Hepatocyte (in vitro differentiated cells): ENCODE measurements around the gene LONP2. TPM values are rescaled to one million over a fixed set of nuclear protein-coding genes. Genes with fewer than 3 reads are reported as not detected.

Experiments
- DNase-seq: peaks from one replicate; pipeline ENCODE4 v3.0.0-alpha.2; 2016; ENCODE audit warnings: low spot score
- H2AFZ ChIP-seq: fragments of 200-600 bp; sonication (generic); 2 replicates; pipeline ENCODE4 v1.6.0; 2016; ENCODE audit warnings: antibody characterized with exemption, mild to moderate bottlenecking
- H3K27ac ChIP-seq: fragments of 200-600 bp; sonication (generic); 2 replicates; pipeline ENCODE4 v1.5.1; 2016; ENCODE audit warnings: mild to moderate bottlenecking
- H3K27me3 ChIP-seq: fragments of 200-600 bp; sonication (generic); 2 replicates; pipeline ENCODE4 v1.6.1; 2016
- H3K36me3 ChIP-seq: fragments of 200-600 bp; sonication (generic); replicated peaks from 2 replicates; pipeline ENCODE4 v1.5.1; 2016; ENCODE audit warnings: low read depth; ENCODE audit not compliant: insufficient read depth
- H3K4me1 ChIP-seq: fragments of 200-600 bp; sonication (generic); 2 replicates; pipeline ENCODE4 v1.5.1; 2016; ENCODE audit warnings: mild to moderate bottlenecking, moderate library complexity; ENCODE audit not compliant: insufficient read depth
- H3K4me2 ChIP-seq: fragments of 200-600 bp; sonication (generic); 2 replicates; pipeline ENCODE4 v1.6.0; 2016
- H3K4me3 ChIP-seq: fragments of 200-600 bp; sonication (generic); 2 replicates; pipeline ENCODE4 v1.5.1; 2016; ENCODE audit warnings: mild to moderate bottlenecking
- H3K79me2 ChIP-seq: fragments of 200-600 bp; sonication (generic); 2 replicates; pipeline ENCODE4 v1.6.0; 2017; ENCODE audit warnings: mild to moderate bottlenecking
- H3K9me2 ChIP-seq: fragments of 200-600 bp; sonication (generic); replicated peaks from 2 replicates; pipeline ENCODE4 v1.6.0; 2017; ENCODE audit warnings: mild to moderate bottlenecking; ENCODE audit not compliant: insufficient read depth
- H3K9me3 ChIP-seq: fragments of 200-600 bp; sonication (generic); 2 replicates; pipeline ENCODE4 v1.5.1; 2016; ENCODE audit warnings: low read depth, mild to moderate bottlenecking
- H4K20me1 ChIP-seq: fragments of 200-600 bp; sonication (generic); 2 replicates; pipeline ENCODE4 v1.6.0; 2016; ENCODE audit warnings: mild to moderate bottlenecking; ENCODE audit not compliant: insufficient read depth, poor library complexity, severe bottlenecking
- CTCF ChIP-seq: fragments of 200-600 bp; sonication (generic); IDR thresholded peaks from 2 replicates; pipeline ENCODE4 v1.5.1; 2016; ENCODE audit warnings: antibody characterized with exemption, mild to moderate bottlenecking; ENCODE audit not compliant: poor library complexity
- EZH2 ChIP-seq: fragments of 200-600 bp; sonication (generic); IDR thresholded peaks from 2 replicates; pipeline ENCODE4 v1.6.1; 2016; ENCODE audit warnings: antibody characterized with exemption, mild to moderate bottlenecking, borderline replicate concordance
- EZH2phosphoT487 ChIP-seq: fragments of 200-600 bp; sonication (generic); IDR thresholded peaks from one replicate; pipeline ENCODE4 v1.6.1; 2018; ENCODE audit warnings: antibody characterized with exemption, mild to moderate bottlenecking, low read depth, moderate library complexity; ENCODE audit not compliant: unreplicated experiment, severe bottlenecking
- WGBS: methylation state at CpG from one replicate; pipeline ENCODE4 v1.1.6; 2016; ENCODE audit warnings: low lambda C conversion rate; ENCODE audit errors: missing lambda C conversion rate; 5-methylcytosine and 5-hydroxymethylcytosine counted together
- polyA plus RNA-seq: library from polyadenylated mRNA; unstranded; fragments of >200 nt; fragmentation: Nextera tagmentation; extraction: Ambion mirVana; gene quantifications from 2 replicates; pipeline ENCODE4 v1.2.1, GENCODE V29; 2016
- total RNA-seq: library from RNA; depleted of rRNA; stranded (reverse); fragments of >200 nt; gene quantifications from 2 replicates; pipeline ENCODE4 v1.2.3, GENCODE V29; 2014

Gene LONP2
- total and polyA plus RNA-seq, 2 experiments from 2014 or later: 30.1 to 56.8 TPM

- H3K79me2 ChIP-seq: peaks cover 33% of the 10 kb centered on the region
- TF ChIP-seq EZH2phosphoT487: no peak
- TF ChIP-seq CTCF: no peak
- TF ChIP-seq EZH2: no peak
- WGBS: 70% methylated on average over 7 of the region's 7 CpGs
- no peak overlapping the region for H3K27ac ChIP-seq
- no peak for DNase-seq
- no peaks in the 10 kb centered on the region for H3K36me3 ChIP-seq
- no peaks in the 10 kb centered on the region for H3K4me1 ChIP-seq
- H3K4me2 ChIP-seq: no peak overlapping the region
- no peaks in the 10 kb centered on the region for H3K9me3 ChIP-seq
- H3K4me3 ChIP-seq: no peak overlapping the region
- H2AFZ ChIP-seq: no peak overlapping the region
- H3K27me3 ChIP-seq: no peaks in the 10 kb centered on the region
- H3K9me2 ChIP-seq: no peaks in the 10 kb centered on the region
- H4K20me1 ChIP-seq: peaks cover 5% of the 10 kb centered on the region
Observed at GRCh38 chr16:48256579-48257177, 12.6 kb downstream of the LONP2 start.

- no peak overlapping the region for H3K4me2 ChIP-seq
- no peaks in the 10 kb centered on the region for H3K9me3 ChIP-seq
- WGBS: 100% methylated on average over 1 of the region's 1 CpG
- peaks cover 3% of the 10 kb centered on the region for H3K79me2 ChIP-seq
- no peaks in the 10 kb centered on the region for H3K4me1 ChIP-seq
- DNase-seq: no peak
- TF ChIP-seq CTCF (no peak), EZH2 (no peak), EZH2phosphoT487 (no peak)
- H4K20me1 ChIP-seq: no peaks in the 10 kb centered on the region
- no peaks in the 10 kb centered on the region for H3K27me3 ChIP-seq
- H3K9me2 ChIP-seq: no peaks in the 10 kb centered on the region
- H2AFZ ChIP-seq: no peak overlapping the region
- no peaks in the 10 kb centered on the region for H3K36me3 ChIP-seq
- H3K4me3 ChIP-seq: no peak overlapping the region
- no peak overlapping the region for H3K27ac ChIP-seq
Observed at GRCh38 chr16:48261569-48261968, 17.5 kb downstream of the LONP2 start.

- H3K4me3 ChIP-seq: no peak overlapping the region
- H3K27me3 ChIP-seq: no peaks in the 10 kb centered on the region
- H3K36me3 ChIP-seq: no peaks in the 10 kb centered on the region
- no peaks in the 10 kb centered on the region for H3K4me1 ChIP-seq
- no peak overlapping the region for H3K27ac ChIP-seq
- H3K79me2 ChIP-seq: peaks cover 12% of the 10 kb centered on the region
- no peak overlapping the region for H3K4me2 ChIP-seq
- DNase-seq: no peak
- H3K9me2 ChIP-seq: no peaks in the 10 kb centered on the region
- H3K9me3 ChIP-seq: no peaks in the 10 kb centered on the region
- TF ChIP-seq EZH2phosphoT487 (no peak), CTCF (no peak), EZH2 (no peak)
- 98% methylated on average over 2 of the region's 2 CpGs for WGBS
- H4K20me1 ChIP-seq: no peaks in the 10 kb centered on the region
- H2AFZ ChIP-seq: no peak overlapping the region
Observed at GRCh38 chr16:48262631-48263030, 18.5 kb downstream of the LONP2 start.

- Histone ChIP-seq H3K79me2 (peaks cover 16% of the 10 kb centered on the region), H3K36me3 (no peaks in the 10 kb centered on the region), H3K4me1 (no peaks in the 10 kb centered on the region), H3K4me3 (no peak overlapping the region), H3K27me3 (no peaks in the 10 kb centered on the region), H3K4me2 (no peak overlapping the region), H4K20me1 (no peaks in the 10 kb centered on the region), H3K9me2 (no peaks in the 10 kb centered on the region), H2AFZ (no peak overlapping the region), H3K9me3 (no peaks in the 10 kb centered on the region), H3K27ac (no peak overlapping the region)
- TF ChIP-seq EZH2phosphoT487: no peak
- no peak for TF ChIP-seq EZH2
- TF ChIP-seq CTCF: no peak
- DNase-seq: no peak
Observed at GRCh38 chr16:48269011-48269410, 24.9 kb downstream of the LONP2 start.
